H9 (cell line): Measurements from ENCODE around the gene AXIN1. TPM values are rescaled to one million over a fixed set of nuclear protein-coding genes. Genes with fewer than 3 reads are reported as not detected.

Experiments used
- DNase-seq: peaks from one replicate; pipeline ENCODE4 v3.0.0-alpha.2; 2017
- H2AFZ ChIP-seq: one replicate; pipeline ENCODE4 v1.6.1; 2013; ENCODE audit warnings: mild to moderate bottlenecking, low read length, control low read depth, moderate library complexity
- H2AK5ac ChIP-seq: 2 replicates; pipeline ENCODE4 v1.6.1; 2013; ENCODE audit warnings: low read length, control low read depth, mixed read lengths; ENCODE audit not compliant: insufficient read length
- H2BK120ac ChIP-seq: one replicate; pipeline ENCODE4 v1.6.1; 2013; ENCODE audit warnings: low read depth, mild to moderate bottlenecking, low read length, control low read depth, inconsistent platforms; ENCODE audit not compliant: poor library complexity, severe bottlenecking
- H2BK12ac ChIP-seq: 2 replicates; pipeline ENCODE4 v1.6.1; 2013; ENCODE audit warnings: low read length, control low read depth, mixed read lengths, low read depth; ENCODE audit not compliant: insufficient read length
- H2BK15ac ChIP-seq: 2 replicates; pipeline ENCODE4 v1.6.1; 2013; ENCODE audit warnings: low read depth, low read length, control low read depth
- H2BK20ac ChIP-seq: one replicate; pipeline ENCODE4 v1.6.1; 2013; ENCODE audit warnings: low read depth, mild to moderate bottlenecking, low read length, control low read depth, inconsistent platforms; ENCODE audit not compliant: poor library complexity, severe bottlenecking
- H2BK5ac ChIP-seq: 2 replicates; pipeline ENCODE4 v1.6.1; 2013; ENCODE audit warnings: low read length, control low read depth, mixed read lengths; ENCODE audit not compliant: insufficient read length
- H3K14ac ChIP-seq: 2 replicates; pipeline ENCODE4 v1.6.1; 2013; ENCODE audit warnings: low read length, control low read depth; ENCODE audit not compliant: insufficient read depth
- H3K18ac ChIP-seq: 2 replicates; pipeline ENCODE4 v1.6.1; 2013; ENCODE audit warnings: low read depth, mild to moderate bottlenecking, mixed read lengths, low read length, control low read depth; ENCODE audit not compliant: insufficient read length
- H3K23ac ChIP-seq: 2 replicates; pipeline ENCODE4 v1.6.1; 2013; ENCODE audit warnings: low read length, control low read depth, mixed read lengths, low read depth; ENCODE audit not compliant: insufficient read length
- H3K23me2 ChIP-seq: 2 replicates; pipeline ENCODE4 v1.6.1; 2013; ENCODE audit warnings: low read depth, mild to moderate bottlenecking, mixed read lengths, low read length, control low read depth; ENCODE audit not compliant: insufficient read length, poor library complexity, severe bottlenecking
- H3K27ac ChIP-seq: 2 replicates; pipeline ENCODE4 v1.5.1; 2013; ENCODE audit warnings: low read length, control low read depth, mixed read lengths, low read depth; ENCODE audit not compliant: insufficient read length
- H3K27me3 ChIP-seq: 2 replicates; pipeline ENCODE4 v1.6.1; 2013; ENCODE audit warnings: low read length, control low read depth, inconsistent platforms; ENCODE audit not compliant: insufficient read depth
- H3K4ac ChIP-seq: 2 replicates; pipeline ENCODE4 v1.6.1; 2013; ENCODE audit warnings: low read depth, mild to moderate bottlenecking, control low read depth, inconsistent platforms, low read length, moderate library complexity
- H3K4me1 ChIP-seq: 2 replicates; pipeline ENCODE4 v1.6.1; 2013; ENCODE audit warnings: low read length, control low read depth, inconsistent platforms; ENCODE audit not compliant: insufficient read depth
- H3K4me2 ChIP-seq: 2 replicates; pipeline ENCODE4 v1.6.1; 2013; ENCODE audit warnings: low read length, control low read depth, mixed read lengths; ENCODE audit not compliant: insufficient read length, insufficient read depth
- H3K56ac ChIP-seq: 2 replicates; pipeline ENCODE4 v1.6.1; 2013; ENCODE audit warnings: low read depth, mild to moderate bottlenecking, mixed read lengths, low read length, control low read depth; ENCODE audit not compliant: insufficient read length
- H3K79me1 ChIP-seq: 2 replicates; pipeline ENCODE4 v1.6.1; 2013; ENCODE audit warnings: low read depth, mild to moderate bottlenecking, moderate library complexity, low read length, control low read depth, inconsistent platforms; ENCODE audit not compliant: insufficient read depth, poor library complexity, severe bottlenecking
- H3K79me2 ChIP-seq: 2 replicates; pipeline ENCODE4 v1.6.1; 2013; ENCODE audit warnings: low read length, control low read depth, inconsistent platforms; ENCODE audit not compliant: insufficient read depth
- H3K9ac ChIP-seq: 2 replicates; pipeline ENCODE4 v1.6.1; 2013; ENCODE audit warnings: low read length, control low read depth, mixed read lengths; ENCODE audit not compliant: insufficient read length; ENCODE audit errors: extremely low read depth
- H3K9me3 ChIP-seq: one replicate; pipeline ENCODE4 v1.6.1; 2013; ENCODE audit warnings: low read depth, low read length, inconsistent platforms; ENCODE audit not compliant: control insufficient read depth
- H3T11ph ChIP-seq: one replicate; pipeline ENCODE4 v1.6.1; 2013; ENCODE audit warnings: mild to moderate bottlenecking, low read length, control low read depth, inconsistent platforms
- H4K20me1 ChIP-seq: one replicate; pipeline ENCODE4 v1.6.1; 2013; ENCODE audit not compliant: control insufficient read depth, insufficient read length, insufficient read depth
- H4K5ac ChIP-seq: 2 replicates; pipeline ENCODE4 v1.6.1; 2013; ENCODE audit warnings: low read depth, mild to moderate bottlenecking, mixed read lengths, low read length, control low read depth; ENCODE audit not compliant: insufficient read length
- H4K8ac ChIP-seq: replicated peaks from 2 replicates; pipeline ENCODE4 v1.6.1; 2013; ENCODE audit warnings: low read length, control low read depth, mixed read lengths, low read depth; ENCODE audit not compliant: insufficient read length
- H4K91ac ChIP-seq: 2 replicates; pipeline ENCODE4 v1.6.1; 2013; ENCODE audit warnings: low read depth, mild to moderate bottlenecking, moderate library complexity, mixed read lengths, low read length, control low read depth; ENCODE audit not compliant: insufficient read length
- H3K27ac Mint-ChIP-seq, 3 experiments: 2 replicates in 2 of 3; 3 replicates in 1 of 3; pipeline ENCODE4 v1.8.0; 2020 to 2021; ENCODE audit warnings: mixed read lengths in 3 of 3, mild to moderate bottlenecking in 1 of 3, moderate library complexity in 1 of 3
- H3K27me3 Mint-ChIP-seq: 2 replicates; pipeline ENCODE4 v1.8.0; 2021; ENCODE audit warnings: low read depth, mild to moderate bottlenecking, moderate library complexity, mixed read lengths
- H3K36me3 Mint-ChIP-seq, 3 experiments: 2 replicates in 2 of 3; 3 replicates in 1 of 3; pipeline ENCODE4 v1.8.0; 2020 to 2021; ENCODE audit warnings: low read depth in 3 of 3, mixed read lengths in 3 of 3; ENCODE audit not compliant: insufficient read depth in 1 of 3
- H3K4me1 Mint-ChIP-seq, 2 experiments: 2 replicates each; pipeline ENCODE4 v1.8.0; 2020; ENCODE audit warnings: mixed read lengths in 2 of 2
- H3K4me3 Mint-ChIP-seq, 2 experiments: 2 replicates in 1 of 2; 3 replicates in 1 of 2; pipeline ENCODE4 v1.8.0; 2020 to 2021; ENCODE audit warnings: mild to moderate bottlenecking in 2 of 2, mixed read lengths in 2 of 2, moderate library complexity in 1 of 2
- H3K9me3 Mint-ChIP-seq, 2 experiments: 2 replicates in 1 of 2; 3 replicates in 1 of 2; pipeline ENCODE4 v1.8.0; 2020; ENCODE audit warnings: mild to moderate bottlenecking in 2 of 2, mixed read lengths in 2 of 2, moderate library complexity in 1 of 2
- CTCF ChIP-seq: fragments of 200-600 bp; sonication (generic); conservative IDR thresholded peaks from 3 replicates; pipeline ENCODE4 v1.8.0; 2021; ENCODE audit warnings: antibody characterized with exemption, mild to moderate bottlenecking
- WGBS: extraction: QIAGEN DNeasy Blood & Tissue Kit; methylation state at CpG from one replicate; pipeline ENCODE4 v1.1.7; 2013; ENCODE audit warnings: missing lambda C conversion rate, low lambda C conversion rate, mixed read lengths; ENCODE audit not compliant: insufficient read length; ENCODE audit errors: extremely low coverage; 5-methylcytosine and 5-hydroxymethylcytosine counted together
- total RNA-seq: library from RNA; stranded (reverse); gene quantifications from 2 replicates; pipeline ENCODE4 v1.2.1, GENCODE V29; 2021

Gene AXIN1
- total RNA-seq, 1 experiment from 2014 or later: 50.9 TPM

GRCh38 chr16:400061-400591 is 47.6 kb upstream of the AXIN1 start:
- Histone ChIP-seq H3T11ph (no peak overlapping the region), H4K91ac (no peak overlapping the region), H3K4ac (no peak overlapping the region), H3K18ac (no peak overlapping the region), H3K4me1 (peaks cover 2% of the 10 kb centered on the region; the same call in 1 of the 2 replicates), H4K20me1 (peaks cover 2% of the 10 kb centered on the region), H2AK5ac (no peak overlapping the region), H4K5ac (no peak overlapping the region), H4K8ac (no peak overlapping the region), H3K9me3 (no peaks in the 10 kb centered on the region), H3K14ac (no peak overlapping the region), H3K27me3 (no peaks in the 10 kb centered on the region), H3K79me1 (no peaks in the 10 kb centered on the region), H2BK12ac (no peak overlapping the region), H2BK20ac (no peak overlapping the region), H2BK120ac (no peak overlapping the region), H3K56ac (no peak overlapping the region), H2BK15ac (no peak overlapping the region), H3K4me2 (no peak overlapping the region), H3K27ac (no peak overlapping the region), H3K9ac (no peak overlapping the region), H3K79me2 (no peaks in the 10 kb centered on the region), H2AFZ (no peak overlapping the region), H3K23me2 (no peaks in the 10 kb centered on the region), H2BK5ac (no peak overlapping the region), H3K23ac (no peak overlapping the region)
- no CpG with 5 or more reads among the region's 10 CpGs for WGBS
- DNase-seq: no peak
- Mint-ChIP-seq H3K9me3 (peaks cover 0 to 2% of the 10 kb centered on the region in 2 experiments; a peak in 2 of 5 replicates), H3K4me1 (peaks cover 22 to 24% of the 10 kb centered on the region in 2 experiments), H3K27me3 (no peaks in the 10 kb centered on the region), H3K4me3 (peak overlapping the region; percentile 73 to 74), H3K36me3 (peaks cover 15 to 23% (median 22%) of the 10 kb centered on the region in 3 experiments), H3K27ac (peak overlapping the region in 1 of 3 experiments; percentile 62; a peak in 3 of 7 replicates)
- TF ChIP-seq CTCF: no peak
